GM18907 (cell line): Measurements from ENCODE around the gene ZNF460.
A peak's percentile ranks its signal among the peaks of the same experiment; 100 is the strongest.

Source experiments
- ATAC-seq: cut with Tn5 transposase; IDR thresholded peaks from one replicate; pipeline ENCODE4 v1.9.1; 2021; ENCODE audit warnings: mild to moderate bottlenecking, moderate library complexity; ENCODE audit not compliant: unreplicated experiment

The ZNF460 gene

DNA sequence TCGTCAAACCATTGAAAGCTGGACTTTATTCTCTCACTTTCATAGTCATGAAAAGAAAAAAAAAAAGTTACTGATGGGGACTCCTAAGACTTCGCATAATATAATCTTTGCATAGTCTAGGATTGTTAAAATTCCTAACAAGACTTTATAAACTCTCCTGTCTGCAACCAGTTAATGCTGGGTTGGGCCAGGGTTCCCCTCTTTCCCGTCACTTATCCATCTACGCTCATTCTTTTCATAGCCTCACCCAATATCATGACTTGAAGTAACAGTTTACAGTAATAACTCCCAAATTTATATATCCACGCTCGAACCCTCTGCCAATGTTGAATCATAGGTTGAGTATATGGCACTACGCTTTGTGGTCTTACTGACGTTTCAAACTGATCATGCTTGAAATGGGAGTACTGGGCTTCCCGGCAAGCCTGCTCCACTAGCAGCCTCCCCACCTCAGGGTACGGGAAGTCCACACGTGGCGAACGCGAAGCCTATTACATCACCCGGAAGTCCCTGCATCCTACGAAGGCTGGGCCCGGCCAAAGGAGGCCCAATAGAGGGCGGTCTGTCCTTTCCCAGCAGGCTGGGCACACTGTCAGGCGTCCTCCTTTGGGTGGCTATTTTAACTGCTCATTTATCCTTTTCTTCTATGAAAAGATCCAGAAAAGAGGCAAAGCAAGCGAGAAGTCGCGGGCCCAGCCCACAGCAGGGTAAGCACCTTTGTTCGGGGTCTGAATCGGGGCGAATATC lies 694 bp upstream of the ZNF460 start:
- peak; percentile 71 for ATAC-seq

DNA sequence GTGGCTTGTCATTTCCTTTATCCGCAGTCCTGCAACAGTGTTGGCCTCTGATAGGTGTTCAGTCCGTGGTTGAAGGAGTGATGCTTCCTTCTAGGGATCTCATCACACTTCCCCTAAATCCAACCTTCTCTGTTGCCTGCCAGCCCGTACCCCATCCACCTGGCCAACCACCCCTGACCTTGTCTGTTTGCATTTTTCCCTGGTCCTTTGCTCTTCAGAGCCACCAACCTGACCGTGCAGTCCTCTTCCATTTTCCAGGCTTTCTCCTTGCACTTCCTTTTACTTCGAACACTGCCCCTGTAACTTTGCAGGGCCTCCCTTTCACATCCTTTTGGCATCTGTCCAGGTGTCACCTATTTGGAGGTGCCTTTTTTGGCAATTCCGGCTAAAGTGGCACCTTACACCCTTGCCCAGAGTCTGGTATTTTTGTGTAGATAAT lies 696 bp downstream of the ZNF460 start:
- no peak for ATAC-seq

DNA sequence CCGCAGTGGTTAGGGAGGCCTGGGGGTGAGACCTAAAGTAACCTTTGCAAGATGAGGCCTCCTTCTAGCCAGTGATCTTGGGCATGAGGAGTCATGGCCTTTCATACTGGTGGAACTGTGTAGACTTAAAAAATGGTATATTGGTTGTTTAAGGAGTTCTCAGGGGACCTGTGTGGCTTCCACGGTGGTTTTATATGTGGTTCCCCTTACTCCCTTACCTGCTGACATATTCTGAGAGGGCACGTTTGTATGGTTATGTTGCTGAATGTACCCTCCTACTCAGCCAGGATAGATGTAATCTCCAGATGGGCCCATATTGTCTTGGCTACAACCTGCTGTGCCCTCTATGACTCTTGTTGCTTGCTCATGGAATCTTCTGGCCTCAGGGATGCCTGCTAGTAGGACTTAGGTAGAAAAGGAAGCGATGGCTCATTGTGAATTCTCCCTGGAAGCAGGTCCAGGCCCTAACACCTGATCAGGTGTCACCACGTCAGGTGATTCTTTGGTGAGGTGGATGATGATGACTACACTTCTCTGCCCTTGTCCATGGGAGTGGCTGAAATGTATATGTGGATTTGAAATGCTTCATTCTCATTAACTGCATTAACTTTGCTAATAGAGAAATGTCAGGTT lies 1.8 kb downstream of the ZNF460 start:
- ATAC-seq, result peak; percentile 24

DNA sequence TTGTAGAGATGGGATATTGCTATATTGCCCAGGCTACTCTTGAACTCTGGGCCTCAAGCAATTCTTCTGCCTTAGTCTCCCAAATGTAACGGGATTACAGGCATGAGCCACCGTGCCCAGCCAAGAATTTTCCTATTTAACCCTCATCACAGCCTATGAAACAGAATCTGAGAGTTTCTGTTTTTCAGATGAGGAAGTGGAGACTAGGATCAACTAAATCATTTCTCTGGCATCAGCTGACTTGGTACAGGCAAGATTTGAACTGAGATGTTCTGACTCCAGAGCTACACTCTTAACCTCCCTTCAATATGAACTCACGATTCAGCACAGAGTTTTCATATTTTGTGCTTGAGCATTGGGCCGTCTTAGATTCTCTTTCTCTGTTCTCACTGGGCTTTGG lies 8.1 kb downstream of the ZNF460 start:
- no peak for ATAC-seq

DNA sequence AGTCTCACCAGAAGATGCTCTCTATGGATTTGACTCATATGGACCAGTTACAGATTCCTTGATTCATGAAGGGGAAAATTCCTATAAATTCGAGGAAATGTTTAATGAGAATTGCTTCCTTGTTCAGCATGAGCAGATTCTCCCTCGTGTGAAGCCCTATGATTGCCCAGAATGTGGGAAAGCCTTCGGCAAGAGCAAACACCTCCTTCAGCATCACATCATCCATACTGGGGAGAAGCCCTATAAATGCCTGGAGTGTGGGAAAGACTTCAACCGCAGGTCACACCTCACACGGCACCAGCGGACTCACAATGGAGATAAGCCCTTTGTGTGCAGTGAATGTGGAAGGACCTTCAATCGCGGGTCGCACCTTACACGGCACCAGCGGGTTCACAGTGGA lies 10.7 kb downstream of the ZNF460 start:
- ATAC-seq, result no peak

DNA sequence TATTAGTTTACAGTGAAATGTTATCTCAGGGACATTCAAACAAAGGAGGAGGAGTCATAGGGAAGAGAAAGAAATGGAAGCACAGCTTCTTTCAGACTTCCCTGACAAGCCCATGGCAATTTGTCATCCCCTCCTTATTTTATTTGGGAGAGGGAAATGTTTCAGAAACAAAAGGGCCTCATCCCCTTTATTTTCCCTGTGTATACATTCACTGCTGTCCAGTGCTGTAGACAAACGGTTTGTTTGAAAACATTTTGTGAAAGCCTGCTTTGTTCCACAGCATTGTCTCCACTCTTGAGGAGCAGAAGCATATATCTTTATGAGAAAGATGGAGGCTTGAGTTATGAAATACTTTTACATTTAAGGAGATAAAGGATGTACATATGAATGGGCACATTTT lies 12.3 kb downstream of the ZNF460 start:
- ATAC-seq, result no peak

DNA sequence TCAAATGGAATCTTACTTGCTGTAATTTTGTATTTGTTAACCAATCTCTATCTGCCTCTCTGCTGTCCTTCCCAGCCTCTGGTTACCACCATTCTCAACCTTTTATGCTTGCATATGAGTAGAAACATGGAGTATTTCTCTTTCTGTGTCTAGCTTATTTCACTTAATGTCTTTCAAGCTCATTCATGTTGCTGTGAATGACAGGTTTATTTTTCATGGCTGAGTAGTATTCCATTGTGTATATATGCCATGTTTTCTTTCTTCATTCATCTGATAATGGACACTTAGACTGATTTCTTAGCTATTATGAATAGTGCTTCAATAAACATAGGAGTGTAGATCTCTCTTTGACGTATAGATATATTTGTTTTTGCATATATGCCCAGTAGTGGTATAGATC lies 13.4 kb downstream of the ZNF460 start:
- ATAC-seq, result no peak

DNA sequence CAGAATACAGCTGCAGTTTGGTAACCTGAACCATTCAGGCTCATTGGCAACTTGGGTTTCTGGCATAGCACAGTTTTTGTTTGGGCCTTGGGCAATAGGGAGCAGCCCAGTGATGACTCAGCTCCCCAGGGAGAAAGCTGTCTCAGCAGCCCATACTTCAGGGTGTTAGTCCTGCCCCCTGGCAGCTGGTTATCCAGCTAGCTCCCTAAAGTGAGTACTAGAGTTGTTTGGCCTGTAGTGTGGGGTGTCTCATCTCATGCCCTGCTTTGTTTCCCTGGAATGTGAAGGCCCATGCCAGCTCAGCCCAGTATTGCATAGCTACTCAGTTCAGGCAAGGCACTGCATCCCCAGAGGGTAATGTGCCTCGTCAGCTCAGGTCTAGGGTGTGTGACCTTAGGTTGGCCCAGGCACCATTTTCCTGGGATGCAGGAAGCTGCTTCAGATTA lies 21.8 kb downstream of the ZNF460 start:
- ATAC-seq, result no peak

DNA sequence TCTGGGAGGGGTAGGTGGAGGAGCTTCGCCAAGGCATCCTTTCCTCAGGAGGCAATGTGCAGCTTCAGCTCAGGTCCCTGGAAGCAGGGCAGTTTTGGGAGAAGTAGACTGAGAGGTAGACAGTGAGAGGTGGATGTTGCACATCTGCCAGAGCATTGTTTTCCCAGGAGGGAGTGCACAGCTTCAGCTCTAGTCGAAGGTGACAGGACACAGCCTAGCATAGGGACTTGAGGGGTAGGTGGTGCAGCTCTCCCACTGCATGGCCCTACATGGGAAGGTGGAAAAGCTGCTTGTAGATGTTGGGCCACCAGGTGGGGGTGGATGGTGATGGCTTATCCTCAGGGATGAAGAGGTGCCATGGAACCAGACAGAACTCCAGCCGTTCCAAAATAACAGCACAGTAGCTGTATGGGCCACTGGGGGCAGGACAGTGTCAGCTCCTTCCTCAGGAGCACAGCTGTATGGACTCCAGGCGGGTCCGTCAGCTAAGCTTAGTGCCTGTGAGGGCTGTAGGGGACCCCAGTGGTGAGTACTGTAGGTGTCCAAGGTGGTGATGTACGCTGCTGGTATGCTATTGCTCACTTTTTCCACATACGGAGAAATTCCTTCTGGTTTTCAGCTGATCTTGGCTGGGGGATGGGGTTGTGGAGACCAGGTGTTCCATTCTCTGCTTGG lies 22.6 kb downstream of the ZNF460 start:
- ATAC-seq, result no peak

DNA sequence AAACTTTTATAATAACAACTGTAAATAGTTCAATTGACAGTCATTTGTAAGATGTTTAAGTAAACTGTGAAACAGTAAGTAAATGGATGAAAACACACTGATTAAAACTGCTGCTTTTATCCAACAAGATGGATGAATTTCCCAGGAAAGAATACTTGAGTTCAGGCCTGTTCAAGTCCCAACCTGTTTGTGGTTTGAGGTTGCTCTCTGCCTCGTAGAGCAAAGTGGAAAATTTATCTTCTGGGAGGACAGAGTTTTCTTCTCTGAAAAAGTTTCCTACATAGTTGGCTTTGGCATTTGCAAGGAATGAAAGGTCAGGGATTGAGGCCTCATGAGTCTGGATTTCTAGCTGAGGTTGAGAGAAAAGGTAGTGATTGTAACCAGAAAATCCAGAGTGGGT lies 24.8 kb downstream of the ZNF460 start:
- ATAC-seq, result no peak

DNA sequence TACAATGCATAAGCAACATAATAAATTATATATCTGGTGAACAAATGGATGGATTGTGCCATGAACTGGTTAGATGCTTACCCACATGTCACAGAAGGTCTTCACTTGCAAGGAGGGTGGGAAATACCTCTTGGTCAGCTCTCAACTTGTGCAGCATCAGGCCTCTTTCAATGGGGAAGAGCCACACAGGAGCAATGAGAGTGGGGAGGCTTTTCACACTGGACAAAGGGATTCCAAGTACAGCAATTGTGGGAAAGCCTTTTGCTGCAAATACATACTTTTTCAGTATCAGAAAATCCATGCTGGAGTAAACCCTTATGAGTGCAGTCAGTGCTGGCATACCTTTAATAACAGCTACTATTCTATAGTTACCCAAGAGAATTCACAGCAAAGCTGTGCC lies 28.2 kb downstream of the ZNF460 start:
- ATAC-seq, result no peak

DNA sequence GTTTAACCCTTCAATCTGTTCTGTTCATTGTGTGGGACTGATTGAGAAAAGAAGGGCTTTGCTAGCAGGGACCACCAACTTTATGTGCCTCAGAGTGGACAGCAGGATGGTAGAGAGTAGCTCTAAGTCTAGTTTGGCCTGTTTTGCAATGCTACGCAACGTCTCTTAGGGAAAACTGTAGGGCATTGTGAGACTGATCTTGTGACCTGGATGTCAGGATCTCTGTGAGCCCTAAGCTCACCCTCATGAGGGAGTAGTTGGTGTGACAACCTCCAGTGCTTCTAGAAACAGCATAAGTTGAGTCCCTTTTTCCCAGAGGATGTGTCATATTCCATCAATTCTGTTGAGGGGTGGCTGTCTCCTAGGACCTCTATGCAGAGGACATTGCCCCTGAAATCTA lies 30.5 kb downstream of the ZNF460 start:
- no peak for ATAC-seq

DNA sequence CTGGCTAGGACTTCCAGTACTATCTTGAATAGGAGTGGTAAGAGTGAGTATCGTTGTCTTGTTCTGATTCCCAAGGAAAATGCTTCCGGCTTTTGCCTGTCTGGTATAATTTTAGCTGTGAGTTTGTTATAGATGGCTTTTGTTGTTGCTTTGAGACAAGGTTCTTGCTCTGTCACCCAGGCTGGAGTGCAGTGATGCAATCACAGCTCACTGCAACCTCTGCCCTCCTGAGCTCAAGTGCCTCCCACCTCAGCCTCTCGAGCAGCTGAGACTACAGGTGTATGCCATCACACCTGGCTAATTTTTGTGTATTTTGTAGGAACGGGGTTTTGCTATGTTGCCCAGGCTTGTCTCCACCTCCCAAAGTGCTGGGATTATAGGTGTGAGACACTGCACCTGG lies 33.9 kb downstream of the ZNF460 start:
- no peak for ATAC-seq

DNA sequence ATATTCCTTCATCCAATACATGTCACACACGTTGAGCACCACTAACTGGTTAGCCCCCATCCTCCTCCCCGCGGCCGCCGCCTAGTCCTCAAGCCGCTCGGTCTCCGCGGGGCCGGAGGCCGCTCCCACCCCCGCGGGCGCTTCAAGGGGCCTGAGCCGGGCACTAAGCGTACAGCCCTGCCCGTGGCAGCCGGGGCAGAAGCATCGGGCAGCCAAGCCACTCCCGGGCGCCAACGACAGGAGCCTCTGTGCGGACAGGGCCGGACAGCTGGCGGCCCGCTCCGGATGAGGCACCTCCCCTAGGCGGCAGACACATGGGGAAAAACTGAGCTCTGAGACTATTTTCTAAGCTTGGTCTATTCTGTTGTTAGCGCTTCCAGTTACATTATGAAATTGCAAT lies 37.2 kb downstream of the ZNF460 start:
- ATAC-seq, result no peak

DNA sequence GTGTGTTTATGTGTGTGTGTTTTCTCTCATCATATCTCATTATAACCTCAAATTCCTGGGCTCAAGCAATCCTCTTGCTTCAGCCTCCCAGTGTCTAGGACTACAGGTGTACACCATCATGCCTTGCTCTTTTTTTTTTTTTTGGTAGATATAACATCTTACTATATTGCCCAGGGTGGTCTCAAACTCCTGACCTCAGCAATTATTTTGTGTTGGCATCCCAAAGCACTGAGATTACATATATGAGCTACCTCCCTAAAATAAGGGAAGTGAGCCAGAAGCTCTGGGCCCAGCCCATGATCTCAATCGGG lies 39.5 kb downstream of the ZNF460 start:
- peak; percentile 7 for ATAC-seq

DNA sequence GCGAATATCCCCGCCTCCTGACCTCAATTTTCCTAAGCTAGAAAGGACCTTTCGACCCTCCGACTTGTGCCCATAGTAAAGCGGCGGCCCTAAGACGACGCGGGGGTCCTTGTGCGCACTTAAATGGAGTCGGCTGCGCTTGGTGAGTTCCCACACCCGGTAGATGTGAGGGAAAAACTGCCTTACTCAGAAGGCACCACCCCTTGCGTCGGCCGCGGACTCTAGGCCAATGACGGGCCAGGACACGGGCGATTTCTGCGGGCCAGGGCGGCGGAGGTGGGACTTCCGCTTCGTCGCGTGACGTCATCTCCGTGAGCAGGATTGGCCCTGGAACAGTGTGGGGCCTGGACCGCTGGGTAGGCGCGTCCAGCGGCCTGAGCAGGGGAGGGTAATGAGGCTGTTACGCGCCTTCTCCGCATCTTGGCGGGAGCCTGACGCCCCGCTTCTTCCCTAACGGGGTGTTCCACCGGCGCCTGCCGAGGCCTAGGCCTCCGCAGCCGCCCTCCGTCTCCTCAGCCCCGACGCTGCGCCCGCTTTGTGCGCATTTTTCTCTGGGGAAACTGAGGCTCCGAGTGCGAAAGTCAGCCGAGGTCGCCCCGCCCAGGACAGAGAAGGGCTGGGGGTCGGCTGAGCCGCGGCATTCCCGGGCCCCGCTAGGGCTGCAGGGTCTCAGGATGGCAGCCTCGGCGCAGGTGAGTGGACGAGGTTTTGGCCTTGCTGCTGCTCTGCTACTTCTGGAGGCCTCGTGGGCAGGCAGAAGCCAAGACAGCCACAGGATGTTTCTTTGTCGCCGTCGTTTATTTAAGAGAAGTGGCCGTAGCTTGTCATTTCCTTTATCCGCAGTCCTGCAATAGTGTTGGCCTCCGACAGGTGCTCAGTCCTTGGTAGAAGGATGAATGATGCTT lies 40.1 kb downstream of the ZNF460 start, which contains the start of gene ZNF543:
Gene ZNF543, plus strand, starts transcription at position 293 of the 905 bp plus-strand sequence. Its CDS starts 382 bp downstream, at position 675.
- peak; percentile 94 for ATAC-seq

DNA sequence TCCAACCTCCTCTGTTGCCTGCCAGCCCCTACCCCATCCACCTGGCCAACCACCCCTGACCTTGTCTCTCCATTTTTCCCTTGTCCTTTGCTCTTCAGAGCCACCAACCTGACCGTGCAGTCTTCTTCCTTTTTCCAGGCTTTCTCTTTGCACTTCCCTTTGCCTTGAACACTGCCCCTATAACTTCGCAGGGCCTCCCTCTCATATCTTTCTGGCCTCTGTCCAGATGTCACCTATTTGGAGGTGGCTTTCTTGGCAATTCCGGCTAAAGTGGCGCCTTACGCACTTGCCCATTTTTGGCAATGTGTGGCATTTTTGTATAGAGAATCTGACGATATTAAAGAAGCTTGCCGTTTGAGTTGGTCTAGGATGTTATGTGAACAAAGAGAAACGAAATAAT lies 40.8 kb downstream of the ZNF460 start:
- ATAC-seq, result no peak

DNA sequence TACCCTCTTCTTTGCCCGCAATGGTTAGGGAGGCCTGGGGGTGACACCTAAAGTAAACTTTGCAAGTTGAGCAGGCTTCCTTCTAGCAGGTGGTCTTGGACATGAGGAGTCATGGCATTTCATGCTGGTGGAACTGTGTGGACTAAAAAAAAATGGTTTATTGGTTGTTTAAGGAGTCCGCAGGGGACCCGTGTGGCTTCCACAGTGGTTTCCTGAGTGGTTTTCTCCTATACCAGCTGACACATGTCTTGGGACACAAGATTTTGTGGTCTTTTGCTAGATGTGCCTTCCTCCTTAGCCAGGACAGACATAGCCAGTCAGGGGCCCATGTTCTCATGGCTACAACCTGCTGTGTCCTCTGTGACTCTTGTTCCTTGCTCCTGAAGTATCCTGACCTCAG lies 41.5 kb downstream of the ZNF460 start:
- no peak for ATAC-seq

DNA sequence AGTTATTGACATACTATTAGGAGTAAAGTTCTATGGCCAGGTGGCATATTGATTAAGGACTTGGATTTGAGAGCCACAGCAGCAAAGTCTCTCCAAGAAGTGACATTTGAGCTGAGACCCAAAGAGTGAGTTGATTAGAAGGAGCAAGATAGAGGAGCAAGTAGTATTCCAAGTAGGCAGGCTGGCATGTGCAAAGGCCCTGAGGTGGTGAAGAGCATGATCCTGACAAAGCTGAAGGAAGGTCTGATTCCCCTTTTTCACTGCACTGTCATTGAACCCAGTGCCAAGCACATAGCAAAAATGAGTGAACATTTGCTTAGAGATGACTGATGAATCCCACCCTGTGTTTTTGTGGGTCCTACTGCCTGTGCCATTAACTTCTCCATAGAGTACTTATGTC lies 44.7 kb downstream of the ZNF460 start:
- no peak for ATAC-seq

DNA sequence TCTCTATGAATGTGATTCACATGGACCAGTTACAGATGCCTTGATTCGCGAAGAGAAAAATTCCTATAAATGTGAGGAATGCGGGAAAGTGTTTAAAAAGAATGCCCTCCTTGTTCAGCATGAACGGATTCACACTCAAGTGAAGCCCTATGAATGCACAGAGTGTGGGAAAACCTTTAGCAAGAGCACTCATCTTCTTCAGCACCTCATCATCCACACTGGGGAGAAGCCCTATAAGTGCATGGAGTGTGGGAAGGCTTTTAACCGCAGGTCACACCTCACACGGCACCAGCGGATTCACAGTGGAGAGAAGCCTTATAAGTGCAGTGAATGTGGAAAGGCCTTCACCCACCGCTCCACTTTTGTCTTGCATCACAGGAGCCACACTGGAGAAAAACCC lies 47.7 kb downstream of the ZNF460 start:
- no peak for ATAC-seq

DNA sequence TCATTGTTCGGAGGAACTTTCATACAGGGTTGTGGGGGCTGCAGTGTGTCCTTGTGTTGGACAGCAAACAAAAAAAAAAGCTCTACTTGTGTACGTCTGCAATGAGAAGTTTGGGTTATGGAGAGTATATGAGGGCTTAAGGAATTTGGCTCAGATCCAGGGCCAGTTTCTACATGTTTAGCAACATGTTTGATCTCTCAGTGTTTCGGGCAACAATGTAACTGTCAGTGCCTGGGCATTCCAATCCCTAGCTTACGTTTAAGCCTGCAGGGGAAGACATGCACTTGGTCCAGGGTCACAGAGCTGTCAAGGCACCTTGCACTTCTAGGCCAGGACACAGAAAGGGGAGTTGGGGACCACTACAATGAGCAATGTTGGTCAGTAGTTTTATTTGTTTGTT lies 53.9 kb downstream of the ZNF460 start:
- no peak for ATAC-seq
